Panc1 (cell line): ENCODE measurements around the gene DACH1.

Source experiments
- CTCF ChIP-seq: fragments of 450-650 bp; IDR thresholded peaks from 2 replicates; pipeline ENCODE4 v1.5.1; 2017; ENCODE audit warnings: mild to moderate bottlenecking
- POLR2AphosphoS5 ChIP-seq: IDR thresholded peaks from 2 replicates; pipeline ENCODE4 v1.6.1; 2012; ENCODE audit warnings: mild to moderate bottlenecking, low read depth, low read length, moderate library complexity
- REST ChIP-seq, 2 experiments: IDR thresholded peaks; 2 replicates each; pipeline ENCODE4 v1.6.1; 2011 to 2012; ENCODE audit warnings: low read depth in 2 of 2, control low read depth in 1 of 2, low read length in 1 of 2, mild to moderate bottlenecking in 1 of 2, moderate library complexity in 1 of 2; ENCODE audit not compliant: insufficient read depth in 1 of 2
- TCF7L2 ChIP-seq: IDR thresholded peaks from 2 replicates; pipeline ENCODE4 v1.6.1; 2011; ENCODE audit warnings: mild to moderate bottlenecking, low read depth, low read length, inconsistent platforms

GRCh38 chr13:71589032-71589431 lies 278.0 kb downstream of the DACH1 start:
- TF ChIP-seq CTCF (no peak), TCF7L2 (no peak), POLR2AphosphoS5 (no peak), REST (IDR thresholded peaks at IDR 0.05; ENCODE audit: insufficient read depth in 1 of 2, low read depth in 2 of 2, low read length in 1 of 2) (no peak)
